Hindlimb muscle (tissue), 1 donor: ENCODE results near the gene ITPR1. TPM values are rescaled to one million over a fixed set of nuclear protein-coding genes. Genes with fewer than 3 reads are reported as not detected.

ENCODE experiments used
- DNase-seq: peaks from one replicate; pipeline ENCODE4 v3.0.0-alpha.2; 2013
- polyA plus RNA-seq: library from polyadenylated mRNA; unstranded; fragments of 120-200 nt; gene quantifications from one replicate; pipeline ENCODE4 v1.2.1, GENCODE V29; 2013; ENCODE audit not compliant: insufficient read length

The ITPR1 gene
- polyA plus RNA-seq, 1 donor: 16.7 TPM

DNA sequence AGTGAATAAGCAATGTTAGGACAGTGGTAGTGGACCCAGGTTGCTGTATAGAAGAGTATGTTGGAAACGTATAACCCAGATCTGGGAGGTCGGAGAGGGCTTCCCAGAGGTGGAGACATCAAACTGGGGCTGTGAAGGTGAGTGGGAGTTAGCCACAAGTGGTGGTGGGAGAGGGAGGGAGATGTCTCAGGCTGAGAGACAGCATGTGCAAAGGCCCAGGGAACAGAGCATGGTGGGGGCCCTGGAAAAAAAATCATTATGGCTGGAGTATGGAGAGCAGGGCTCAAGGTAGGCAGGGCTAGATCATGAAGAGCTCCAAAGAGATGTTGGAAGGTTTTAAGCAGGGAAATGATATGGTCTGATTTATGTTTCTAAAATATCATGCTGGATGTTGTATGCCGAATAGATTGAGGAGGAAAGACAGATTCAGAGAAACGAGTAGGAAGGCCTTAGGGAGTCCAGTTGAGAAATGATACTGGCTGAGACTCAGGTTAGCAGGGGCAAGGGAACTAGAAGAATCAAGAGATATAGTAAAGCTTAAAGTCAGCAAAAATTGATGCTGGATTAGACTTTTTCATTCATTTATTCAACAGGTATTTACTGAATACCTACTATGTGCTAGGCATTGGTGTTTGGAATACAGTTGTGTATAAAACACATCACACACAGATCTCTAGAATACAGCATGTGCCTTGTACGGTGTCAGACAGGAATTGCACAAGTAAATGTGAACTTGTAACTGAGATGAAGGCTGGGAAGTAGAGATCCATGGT is 17.0 kb downstream of the ITPR1 start:
- no peak for DNase-seq

DNA sequence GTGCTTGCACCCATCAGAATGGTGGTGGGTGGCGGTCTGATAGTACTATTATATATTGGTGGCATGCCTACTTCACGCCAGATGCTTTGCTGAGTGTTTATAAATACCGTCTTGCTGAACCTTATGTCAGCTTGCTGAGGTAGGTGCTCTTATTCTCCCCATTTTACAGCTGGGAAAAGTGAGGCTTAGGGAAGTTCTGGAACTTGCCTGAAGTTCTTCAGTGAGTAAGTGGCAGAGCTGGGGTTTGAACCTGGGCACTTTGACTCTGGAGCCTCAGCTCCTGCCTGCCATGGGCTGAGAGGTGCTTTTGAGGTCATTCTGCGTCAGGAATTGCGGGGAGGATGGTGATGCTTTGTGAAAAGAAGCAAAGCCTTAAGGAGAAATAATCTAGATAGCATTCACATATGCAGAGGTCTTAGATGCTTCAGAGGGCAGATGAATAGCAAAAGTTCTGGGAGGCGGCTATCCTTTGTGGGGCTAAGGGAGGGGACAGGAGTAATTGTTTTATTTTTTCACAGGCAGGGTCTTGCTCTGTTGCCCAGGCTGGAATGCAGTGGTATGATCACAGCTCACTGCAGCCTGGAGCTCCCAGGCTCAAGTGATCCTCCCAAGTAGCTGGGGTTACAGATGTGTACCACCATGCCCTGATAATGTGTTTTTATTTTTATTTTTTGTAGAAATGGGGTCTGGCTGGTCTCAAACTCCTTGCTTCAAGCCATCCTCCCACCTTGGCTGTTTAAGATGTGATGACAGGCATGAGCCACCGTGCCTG is 18.5 kb downstream of the ITPR1 start:
- no peak for DNase-seq

DNA sequence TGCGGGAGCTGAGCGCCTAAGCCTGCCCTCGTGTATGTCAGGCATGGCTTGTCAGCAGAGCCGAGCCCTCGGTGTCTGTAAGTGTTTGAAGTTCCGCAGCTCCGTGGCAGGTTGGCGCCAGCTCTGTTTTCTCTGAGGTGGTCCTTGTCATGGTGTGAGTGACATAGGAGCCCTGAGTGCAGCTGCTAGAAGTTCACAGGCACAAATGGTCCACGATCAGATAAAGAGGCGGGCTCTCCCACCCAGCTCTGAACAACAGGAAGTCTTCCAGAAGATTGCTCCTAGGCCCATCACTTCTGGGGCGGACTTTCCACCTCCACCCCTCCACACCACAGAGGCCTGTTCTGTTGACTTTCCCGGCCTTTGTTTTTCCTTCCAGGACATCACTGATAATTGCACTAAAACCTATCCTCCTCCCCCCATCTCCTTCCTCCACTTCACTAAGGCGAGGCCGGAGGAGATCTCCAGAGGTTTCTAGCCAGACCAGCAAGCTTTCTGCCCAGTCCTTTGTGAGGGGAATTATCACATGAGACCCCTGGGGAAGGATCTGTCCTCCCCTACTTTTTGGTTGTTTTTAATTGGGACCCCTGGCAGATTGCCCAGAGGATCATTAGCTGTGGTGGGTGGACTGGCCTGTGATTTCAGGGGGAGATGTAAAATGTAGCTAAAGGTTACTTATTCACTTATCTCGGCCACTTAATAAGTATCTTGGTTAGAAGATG is 19.9 kb downstream of the ITPR1 start:
- no peak for DNase-seq

DNA sequence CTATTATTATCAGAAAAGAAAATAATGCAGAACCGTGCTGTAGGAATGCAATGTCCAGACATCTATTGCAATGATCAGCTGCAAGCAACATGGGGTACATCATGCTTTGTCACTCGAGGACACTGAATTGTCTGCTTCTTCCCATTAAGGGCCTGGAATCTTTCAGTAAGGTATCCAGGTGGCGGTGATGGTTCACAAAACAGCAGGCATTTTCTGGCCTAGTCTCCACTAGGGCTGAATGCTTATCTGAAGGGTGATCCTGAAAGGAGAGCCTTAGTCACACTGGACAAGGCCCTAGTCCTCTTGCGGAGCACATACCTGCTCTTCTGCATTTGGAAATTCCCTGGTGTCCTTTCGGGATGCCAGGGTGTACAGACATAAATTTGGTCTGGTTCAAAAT is 21.2 kb downstream of the ITPR1 start:
- DNase-seq: no peak

DNA sequence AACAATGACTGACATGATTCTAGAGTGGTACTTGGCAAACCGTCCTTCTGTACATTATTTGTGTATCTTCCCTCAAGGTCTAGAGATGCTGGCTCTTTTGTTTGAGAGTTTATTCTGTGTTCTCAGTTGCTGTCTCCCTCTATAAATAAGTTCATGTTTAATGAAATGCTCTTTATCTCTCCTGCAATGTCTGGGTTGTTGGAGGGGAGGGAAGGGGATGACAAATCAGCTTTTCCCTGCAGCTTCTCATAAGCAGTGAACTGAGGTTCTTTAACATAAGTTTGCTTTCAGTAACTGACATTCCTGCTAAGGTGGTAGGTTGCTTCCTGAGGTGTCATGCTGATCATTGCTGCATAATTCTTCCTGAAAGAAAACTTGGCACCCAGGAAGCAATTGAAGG is 21.8 kb downstream of the ITPR1 start:
- no peak for DNase-seq

DNA sequence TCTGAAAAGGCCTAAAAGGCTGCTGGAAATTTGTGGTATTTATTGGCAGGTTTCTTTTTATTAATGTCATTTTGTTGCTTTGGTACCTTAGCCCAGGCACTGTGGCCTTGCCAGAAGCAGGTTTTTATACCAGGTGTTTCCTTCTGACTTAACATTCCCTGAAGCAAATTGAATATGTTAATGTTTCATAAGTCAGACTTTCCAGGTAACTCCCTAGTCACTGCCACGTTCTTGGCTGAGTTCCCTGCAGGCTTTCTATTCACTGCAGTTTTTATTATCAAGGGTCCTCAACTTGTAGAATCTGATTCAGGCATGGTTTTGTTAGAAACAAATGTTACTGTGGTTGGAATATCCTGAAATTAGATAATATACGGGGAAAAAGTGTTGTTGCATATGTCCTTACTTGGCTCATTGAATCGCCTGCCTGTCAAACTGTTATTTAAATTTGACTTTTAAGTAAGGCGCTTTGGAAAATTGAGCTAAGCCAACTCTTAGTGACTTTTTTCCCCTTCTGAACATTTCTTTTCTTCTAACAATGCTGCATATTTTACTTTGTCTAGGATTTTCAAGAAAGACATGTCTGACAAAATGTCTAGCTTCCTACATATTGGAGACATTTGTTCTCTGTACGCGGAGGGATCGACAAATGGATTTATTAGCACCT is 22.9 kb downstream of the ITPR1 start:
- no peak for DNase-seq

DNA sequence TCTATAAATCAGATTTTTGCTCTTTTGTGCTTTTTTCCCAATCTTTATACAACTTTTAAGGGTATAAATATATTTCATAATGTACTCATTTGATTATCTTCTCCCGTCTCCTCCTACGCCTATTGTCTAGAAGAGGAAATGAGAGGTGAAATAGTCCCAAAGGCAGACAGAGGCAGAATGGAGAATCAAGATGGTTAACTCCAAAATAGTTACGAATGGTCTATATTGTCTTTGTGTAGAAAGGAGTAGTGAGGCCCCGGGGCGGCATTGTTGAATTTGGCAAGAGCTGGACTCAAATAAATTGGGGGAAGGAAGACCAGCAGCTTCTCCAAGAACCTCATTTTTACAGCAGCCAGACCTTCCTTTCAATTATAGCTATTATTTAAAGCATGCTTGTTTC is 23.9 kb downstream of the ITPR1 start:
- DNase-seq: no peak

DNA sequence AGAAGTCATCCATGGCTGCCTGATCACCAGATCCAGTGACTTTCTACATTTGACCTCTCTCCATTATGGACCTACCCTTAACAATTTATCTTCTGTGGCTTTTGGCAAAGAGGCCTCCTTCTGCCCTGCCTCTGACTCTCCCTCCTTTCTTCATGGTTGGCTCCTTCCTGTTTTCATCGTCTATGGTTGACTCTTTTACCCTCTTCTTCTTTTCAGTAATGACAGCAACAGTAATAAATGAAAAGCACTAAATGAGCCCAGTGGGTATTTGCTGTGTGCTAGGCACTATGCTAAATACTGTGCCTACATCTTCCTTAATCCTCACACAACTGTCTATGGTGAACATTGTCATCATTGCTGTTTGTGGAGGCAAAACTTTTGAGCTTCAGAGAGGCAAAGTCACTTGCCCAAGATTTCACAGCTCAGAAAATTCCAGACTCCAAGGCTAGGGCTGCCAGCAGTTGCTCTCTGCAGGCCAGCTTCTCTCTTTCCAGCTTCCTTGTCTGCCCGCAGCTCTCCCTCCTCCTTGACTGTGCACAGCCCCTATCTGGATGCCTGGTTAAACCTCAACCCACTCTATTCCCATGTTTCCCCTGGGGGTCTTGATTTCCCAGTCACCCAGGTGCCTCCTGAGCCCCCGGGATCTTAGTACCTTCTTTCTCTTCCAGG is 24.6 kb downstream of the ITPR1 start:
- no peak for DNase-seq

DNA sequence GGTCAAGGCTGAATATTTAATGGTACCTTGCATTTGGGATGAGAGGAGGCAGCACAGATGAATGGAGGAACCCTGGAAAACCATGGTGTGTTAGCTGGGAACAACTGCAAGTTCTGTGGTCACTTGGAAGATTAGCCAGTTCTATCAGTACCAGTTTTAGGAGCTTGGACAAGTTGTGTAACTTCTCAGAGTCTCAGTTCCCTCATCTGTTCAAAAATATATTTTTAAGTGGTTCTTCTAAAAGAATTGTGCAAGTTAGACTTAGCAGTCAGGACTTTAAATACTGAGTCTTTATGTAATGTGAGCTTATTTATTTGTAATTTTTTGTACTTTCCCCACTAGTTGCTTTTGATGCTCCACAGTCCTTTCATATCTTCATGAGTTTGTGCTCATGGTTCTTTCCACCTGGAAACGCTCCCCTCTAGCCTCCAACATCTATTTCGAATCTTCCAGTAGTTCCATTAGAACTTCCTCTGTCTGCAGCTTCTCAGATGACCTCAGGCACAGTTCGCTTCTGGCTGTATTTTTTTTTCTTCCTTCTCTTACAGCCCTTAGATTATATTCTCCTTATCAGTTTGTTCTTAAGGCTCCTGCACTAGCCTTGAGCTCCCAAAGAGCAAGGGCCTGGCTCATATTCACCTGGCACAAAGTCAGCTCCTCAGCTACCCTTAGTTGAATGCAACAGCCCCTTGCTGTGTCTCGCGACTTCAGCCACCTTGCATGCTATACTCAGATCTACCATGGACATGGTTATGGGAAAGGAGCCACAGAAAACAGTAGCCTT is 27.1 kb downstream of the ITPR1 start:
- DNase-seq: no peak

DNA sequence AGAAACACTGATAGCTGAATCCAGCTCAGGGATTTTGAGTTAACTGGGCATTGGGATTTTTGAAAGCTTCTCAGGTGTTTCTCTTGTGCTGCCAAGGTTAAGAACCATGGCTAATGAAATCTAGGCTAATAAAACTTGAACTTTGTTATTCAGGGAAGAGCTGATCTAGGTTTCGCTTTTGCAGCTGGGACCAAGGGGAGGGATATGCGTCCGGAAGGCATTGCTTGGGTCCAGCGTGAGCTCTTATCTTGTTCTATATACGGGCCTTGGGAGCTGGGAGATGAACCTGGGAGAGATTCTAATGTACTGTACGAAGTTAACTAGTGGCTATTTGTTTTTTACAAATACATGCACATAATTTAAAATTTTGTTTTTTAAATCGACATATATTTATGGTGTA is 29.8 kb downstream of the ITPR1 start:
- DNase-seq: no peak

DNA sequence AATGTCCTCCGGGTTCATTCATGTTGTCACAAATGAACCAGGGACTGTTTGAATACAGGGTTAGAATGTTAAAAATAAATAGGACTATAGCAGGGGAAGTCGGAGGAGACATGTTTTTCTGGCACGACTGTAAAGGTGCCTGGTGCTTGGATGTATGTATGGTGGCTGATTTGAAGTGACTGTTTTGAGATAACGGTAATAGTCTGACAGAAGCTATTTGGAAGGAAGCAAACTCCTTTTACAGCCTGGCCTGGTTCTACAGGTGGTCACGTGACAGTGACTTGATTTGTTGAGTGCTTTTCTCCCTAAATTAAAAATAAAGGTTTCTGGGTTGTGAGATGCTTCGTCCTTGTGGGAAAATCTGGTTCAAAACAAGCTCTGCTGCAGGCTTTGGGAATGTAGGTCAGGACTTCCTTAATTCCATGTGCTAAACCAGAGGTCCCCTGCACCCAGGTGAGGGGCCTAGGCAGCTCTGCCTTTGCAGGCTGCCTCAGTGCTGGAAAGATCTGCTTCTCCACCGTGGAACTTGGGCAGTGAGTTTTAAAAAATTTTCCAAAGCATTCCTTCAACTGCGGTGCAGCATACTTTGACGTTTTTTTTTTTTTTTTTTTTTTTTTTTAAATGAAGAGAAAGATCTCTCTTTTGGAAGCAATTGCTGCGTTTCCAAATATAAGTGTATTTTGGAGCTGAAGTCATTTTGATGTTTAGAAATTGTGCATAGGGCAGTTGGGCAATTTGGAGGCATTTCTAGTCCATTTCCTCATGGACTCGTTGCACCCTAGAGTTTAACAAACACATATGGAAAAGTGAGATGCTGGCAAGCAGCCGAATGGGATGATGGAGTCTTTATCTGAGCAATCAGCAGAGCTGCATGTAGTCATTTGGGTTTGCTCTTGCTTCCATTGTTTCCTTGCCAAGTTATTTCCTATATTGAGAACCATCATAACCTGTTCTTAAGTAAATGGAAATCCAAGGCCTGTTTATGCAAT is 30.9 kb downstream of the ITPR1 start:
- DNase-seq: peak; percentile 64

DNA sequence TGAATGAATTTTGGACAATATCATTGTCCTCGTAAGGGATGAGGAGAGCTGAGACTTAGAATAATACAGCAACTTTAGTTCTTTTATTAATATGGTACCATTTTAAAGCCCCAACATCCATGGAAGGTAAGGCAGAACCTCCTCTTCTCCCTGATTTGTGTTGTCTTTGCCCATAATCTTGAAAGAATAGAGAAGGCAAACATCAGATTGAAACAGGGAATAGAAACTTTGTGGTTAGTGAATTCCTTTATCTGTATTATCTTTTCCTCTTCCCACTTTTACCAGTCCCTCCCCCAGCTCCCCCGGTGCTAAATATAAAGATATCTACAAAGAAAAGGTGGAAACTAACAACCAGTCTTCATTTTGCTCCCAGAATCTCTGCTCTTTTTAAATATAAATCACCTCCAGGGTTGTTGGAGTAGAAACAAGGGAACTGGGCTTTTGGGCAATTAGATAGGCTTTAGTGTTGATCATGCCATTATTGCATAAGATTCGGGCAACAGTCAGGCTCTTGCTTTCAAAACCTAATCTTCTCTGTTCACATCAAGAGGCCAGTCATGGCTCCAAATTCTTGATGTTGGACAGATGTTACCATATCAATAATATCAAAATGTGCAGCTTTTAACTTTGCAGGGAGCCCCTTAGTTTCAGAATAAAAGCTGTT is 32.5 kb downstream of the ITPR1 start:
- DNase-seq: no peak

DNA sequence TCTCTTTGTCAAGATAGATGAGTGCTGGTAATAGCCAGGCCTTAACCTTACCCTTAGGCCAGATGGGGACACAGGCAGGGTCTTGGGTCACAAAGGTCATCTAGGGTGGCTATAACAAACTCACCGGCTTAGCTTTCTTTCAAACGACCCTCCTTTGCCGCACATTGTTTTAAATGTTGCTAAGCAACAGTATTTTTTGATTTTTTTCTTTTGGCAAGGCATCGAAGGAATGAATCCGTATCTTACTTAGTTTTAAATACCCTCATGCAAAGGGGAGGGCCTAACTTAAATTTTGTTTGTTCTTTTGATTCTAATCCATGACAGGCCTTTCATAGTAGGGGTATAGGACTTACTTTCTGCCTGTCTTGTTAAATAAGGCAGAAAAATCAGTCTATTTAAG is 35.2 kb downstream of the ITPR1 start:
- no peak for DNase-seq

DNA sequence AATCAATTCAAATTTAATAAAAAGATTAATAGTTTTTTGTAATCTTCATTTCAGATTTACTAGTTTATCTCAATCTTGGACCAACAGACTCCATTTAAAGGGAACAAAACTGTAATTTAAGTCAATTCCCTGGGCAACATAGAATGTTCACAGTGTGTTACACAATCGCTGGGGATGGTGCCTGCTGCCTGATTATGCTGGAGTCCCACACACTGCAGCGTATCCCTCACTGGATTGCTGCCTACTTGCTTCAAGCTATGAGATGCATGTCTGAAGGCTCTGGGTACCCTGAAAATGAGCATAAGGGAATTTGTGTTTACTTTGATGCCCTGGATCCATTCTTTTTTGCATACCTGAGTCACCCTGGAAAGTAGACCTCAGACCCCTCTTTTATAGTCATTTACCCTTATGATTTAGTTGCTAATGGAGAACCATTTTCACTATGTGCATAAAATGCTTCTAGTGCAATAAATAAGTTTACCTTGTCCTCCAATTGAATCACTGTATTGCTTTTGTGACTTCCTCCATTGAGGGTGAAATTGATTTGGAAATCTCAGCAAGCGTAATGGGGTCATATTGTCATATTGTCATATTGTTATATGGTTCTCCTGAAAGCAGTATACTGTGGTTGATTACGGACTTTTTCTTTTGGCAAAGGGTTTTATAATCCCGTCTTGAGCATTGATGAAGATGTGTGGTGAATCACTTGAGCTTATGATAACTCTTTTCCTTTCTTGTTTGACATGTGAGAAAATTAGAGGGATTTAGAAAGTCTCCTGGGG is 35.9 kb downstream of the ITPR1 start:
- no peak for DNase-seq

DNA sequence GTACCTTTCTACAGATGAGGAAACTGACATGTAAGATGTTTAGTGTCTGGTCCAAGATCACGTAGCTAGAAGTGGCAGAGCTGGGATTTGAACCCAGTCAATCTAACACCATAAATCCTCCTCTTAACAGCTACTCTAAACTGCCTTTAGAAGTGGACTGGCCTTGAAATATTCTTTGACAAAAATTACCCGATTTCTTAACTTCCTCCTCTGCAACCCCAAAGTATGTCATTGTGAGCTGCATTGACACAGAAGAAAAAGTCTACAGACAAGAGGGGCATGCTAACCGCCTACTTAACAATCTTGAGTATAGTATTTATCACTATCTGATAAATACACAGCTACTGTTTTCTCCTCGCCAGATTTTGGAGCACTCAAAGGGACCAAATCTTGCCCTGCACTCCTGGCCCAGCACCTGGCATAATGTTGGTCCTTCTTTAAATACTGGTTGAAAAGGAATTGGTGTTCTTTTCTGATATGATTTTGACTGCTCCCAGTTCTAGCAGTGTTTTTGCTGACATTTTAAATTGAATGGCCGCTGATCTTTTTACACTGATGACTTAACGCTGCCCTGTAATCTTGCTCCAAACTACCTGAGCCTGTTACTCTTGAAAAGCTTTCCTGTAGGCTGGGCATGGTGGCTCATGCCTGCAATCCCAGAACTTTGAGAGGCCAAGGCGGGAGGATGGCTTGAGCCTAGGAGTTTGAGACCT is 36.9 kb downstream of the ITPR1 start:
- DNase-seq: no peak

DNA sequence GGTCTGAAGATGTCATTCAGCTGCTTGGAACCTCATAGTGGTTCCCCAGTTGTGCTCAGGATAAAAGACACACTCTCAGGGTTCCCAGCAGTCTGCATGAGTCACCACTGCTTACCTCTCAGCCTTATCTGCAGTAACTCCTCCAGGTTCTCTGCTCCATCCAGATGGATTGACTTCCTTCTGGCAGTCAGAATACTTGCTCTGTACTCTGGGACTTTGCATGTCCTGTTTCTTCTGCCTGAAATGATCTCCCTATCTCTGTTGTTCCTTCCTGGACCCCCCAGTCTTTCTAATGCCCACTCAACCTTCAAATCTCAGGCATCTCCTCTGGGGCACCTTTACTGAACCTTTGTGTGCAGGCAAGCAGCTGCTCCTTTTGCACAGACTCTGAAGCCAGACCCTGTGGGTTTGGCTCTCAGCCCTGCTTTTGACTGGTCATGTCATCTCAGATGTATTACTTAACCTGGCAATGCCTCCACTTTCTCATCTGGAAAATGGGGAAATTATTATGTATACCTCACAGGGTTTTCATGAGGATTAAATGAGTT is 38.4 kb downstream of the ITPR1 start:
- no peak for DNase-seq

DNA sequence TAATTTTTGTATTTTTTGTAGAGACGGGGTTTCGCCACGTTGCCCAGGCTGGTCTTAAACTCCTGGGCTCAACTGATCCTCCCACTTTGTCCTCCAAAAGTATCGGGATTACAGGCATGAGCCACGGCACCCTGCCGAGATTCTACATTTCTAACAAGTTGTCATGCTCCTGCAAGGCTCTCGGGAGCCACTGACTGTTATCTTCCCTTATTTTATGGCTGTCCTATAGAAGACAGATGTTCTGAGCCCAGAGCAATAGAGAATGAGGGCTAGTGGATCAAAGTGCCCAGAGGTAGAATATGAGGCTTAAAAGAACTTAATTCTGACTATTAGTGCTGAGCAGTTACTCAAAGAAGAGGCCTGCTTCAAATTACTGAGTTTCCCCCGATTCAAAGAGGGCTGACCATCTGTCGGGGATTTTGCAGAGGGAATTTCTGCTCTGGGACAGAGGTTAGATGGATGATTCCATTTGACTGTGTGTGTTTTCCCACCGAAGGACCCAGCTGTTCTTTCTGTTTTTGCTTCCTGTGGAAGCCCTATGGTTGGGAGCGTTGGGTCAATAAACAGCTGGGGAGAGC is 39.5 kb downstream of the ITPR1 start:
- no peak for DNase-seq
